GM18508 (cell line): ENCODE data around the gene OR52N1.

ENCODE experiments used
- ATAC-seq: cut with Tn5 transposase; IDR thresholded peaks from one replicate; pipeline ENCODE4 v1.9.1; 2021; ENCODE audit warnings: moderate number of reproducible peaks; ENCODE audit not compliant: insufficient read depth, unreplicated experiment

Gene OR52N1

DNA sequence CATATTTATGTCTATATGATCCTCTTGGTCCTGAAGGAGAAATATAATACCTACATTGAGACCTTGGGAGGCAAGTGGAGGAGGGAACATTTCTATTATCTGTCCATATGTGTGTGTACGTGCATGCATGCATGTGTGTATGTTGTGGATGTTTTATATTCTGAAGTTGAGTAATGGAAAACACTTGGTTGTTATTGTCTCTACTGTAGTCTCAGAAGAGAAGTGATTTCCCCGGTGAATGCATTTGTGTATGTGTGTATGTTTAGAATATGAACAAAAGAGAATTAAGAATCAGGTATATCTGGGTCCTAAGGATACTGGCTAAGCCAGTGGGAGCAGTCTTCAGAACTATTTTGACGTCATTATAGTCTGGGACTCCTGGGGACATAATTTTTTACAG lies at the start of gene OR52N1:
Gene OR52N1, minus strand, starts transcription at position 101 of the 400 bp plus-strand sequence. CDS start 2,449 bp downstream, outside the sequence.
- no peak for ATAC-seq

DNA sequence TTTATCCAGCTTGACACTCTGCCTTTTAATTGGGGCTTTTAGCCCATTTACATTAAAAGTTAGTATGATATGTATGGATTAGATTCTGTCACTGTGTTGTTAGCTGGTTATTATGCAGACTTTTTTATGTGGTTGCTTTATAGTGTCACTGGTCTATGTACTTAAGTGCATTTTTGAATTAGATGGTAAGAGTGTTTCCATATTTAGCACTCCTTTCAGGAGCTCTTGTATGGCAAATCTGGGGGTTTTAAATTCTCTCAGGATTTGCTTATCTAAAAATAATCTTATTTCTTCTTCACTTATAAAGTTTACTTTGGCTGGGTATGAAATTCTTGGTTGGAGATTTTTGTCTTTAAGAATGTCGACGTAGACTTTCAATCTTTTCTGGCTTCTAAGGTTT lies 46.6 kb upstream of the OR52N1 start:
- ATAC-seq, result no peak

DNA sequence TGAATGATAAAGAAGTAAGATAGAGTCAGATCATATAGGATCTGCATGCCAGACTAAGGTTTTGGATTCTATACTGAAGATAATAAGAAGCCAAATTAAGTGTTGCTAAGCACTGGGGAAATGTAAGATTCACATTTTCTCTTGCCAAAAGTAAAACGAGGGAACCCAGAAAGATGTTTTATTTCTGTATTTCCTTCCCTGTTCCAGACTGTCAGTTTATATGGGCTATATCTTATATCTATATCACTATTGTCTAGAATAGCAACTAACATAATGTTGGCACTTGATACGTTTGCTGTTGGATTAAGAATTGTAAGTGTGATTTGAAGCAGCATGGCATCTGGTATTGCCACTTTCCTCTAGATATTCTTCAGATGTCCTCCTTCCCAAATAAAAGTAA lies 42.4 kb upstream of the OR52N1 start:
- no peak for ATAC-seq

DNA sequence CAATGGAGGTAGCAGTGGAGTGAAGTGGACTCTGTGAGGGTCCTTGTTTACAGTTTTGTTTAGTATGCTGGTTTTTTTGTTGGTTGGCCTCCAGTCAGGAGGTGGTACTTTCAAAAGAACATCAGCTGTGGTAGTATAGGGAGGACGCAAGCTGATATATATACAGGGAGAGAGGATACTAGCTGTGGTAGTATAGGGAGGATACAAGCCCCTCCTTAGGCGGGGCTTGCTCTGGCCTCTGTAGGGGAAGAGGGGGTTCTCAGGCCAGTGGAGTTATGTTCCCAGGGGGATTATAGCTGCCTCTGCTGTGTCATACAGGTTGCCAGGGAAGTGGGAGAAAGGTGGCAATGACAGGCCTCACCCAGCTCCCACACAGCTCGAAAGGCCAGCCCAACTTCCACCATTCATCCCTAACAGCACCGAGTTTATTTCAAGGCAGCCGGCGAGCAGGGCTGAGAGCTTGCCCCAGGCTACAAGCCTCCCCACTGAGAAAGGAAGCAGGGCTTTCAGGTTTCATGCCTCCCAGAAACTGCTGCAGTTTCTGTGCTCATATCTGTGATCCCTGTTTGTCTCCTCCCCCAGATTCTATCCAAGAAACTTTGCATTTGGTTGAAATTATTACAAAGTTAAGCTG lies 40.2 kb upstream of the OR52N1 start:
- no peak for ATAC-seq

DNA sequence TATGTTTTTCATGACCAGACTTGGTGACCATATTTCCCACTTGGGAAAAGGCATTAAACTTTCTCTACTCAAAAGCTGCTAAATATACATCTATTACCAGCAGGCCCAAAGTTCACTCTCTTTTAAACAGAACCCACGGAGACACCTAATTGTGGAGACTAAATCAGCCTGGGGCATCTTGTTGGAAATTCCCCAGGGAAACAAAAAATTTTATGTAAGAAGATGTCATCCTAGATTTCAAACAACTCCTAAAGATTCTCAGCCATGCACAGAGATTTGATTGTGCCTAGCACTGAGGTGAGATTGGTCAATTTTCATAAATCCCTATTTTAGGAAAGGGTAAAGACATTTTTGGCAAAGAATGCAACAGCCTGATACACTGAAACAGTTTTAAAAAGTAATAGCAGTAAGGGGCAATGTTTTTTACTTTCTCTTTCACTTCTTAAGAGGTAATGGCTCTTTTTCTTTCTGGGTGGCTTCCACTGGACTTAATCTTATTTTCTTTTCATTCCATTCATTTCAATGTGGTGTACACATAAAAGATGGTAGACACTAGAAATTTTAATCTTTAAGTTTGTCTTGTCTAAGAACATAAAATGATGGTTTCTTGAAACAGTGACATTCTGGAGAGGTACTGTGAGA lies 27.3 kb upstream of the OR52N1 start:
- no peak for ATAC-seq

DNA sequence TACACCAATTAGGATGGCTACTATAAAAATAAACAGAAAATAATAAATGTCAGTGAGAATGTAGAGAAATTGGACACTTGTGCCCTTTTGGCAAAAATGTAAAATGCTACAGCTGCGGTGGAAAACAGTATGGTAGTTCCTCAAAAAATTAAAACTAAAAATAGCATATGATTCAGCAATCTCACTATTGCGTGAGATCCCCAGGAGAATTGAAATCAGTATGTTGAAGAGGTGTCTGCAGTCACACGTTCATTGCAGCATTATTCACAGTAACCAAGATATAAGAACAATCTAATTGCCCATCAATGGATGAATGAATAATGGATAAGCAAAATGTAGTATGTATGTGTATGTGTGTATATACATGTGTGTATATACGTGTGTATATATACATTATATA lies 24.5 kb upstream of the OR52N1 start:
- no peak for ATAC-seq

DNA sequence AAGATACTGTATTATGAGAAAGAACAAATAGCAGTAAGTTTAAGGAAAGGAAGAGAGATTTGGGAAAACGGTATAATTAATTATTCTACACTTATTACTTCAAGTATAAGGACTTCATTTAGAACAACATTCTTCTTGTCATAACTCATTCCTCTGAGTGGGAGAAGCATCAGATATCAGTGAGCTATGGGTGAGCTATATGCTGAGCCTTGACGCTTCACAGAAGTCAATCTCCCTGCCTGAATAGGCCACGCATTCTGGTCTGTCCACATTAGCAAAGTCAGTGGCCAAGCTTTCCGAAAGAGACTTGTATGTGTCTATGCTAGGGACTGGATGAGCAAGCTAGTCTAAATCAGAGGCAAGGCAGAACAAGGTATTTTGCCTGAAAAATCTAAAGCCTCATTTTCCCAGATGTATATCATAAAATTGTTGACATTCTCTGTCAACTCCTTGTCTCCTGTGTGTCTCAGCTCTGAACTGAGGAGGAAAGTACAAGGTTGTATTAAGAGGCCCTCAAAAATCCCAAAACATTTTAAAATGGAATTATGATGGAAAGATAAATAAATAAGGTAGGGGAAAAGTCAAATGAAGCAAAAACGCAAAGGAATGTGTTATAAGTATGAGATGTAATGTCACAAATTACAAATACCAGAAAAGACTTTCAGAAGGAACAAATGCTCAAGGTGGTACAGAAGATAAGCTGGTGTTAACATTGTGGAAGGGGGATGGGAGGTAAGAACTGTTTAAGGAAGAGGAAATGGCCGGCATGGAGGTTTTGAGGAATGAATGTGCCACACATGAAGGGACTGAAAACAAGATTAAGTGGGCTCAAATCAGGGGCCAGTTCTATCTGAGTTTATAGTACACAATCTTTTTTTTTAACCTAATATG lies 19.1 kb upstream of the OR52N1 start:
- no peak for ATAC-seq

DNA sequence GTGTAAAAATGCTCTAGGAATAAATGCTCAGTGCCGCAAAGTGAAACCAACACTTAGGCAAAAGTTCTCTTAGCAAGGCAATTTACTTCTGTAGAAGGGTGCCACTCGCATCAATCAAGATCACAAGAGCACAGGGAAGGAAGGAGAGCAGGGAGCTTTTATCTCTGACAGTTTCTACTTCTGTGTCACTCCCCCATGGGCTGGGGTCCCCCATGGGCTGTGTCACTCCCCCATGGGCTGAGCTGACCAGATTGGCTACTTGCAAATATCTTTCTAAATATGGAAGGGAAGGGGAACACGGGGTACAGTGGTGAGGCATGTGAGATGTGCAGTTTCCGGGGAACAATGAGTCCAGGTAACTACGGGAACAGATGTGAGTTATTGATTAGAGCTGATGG lies 18.1 kb upstream of the OR52N1 start:
- no peak for ATAC-seq

DNA sequence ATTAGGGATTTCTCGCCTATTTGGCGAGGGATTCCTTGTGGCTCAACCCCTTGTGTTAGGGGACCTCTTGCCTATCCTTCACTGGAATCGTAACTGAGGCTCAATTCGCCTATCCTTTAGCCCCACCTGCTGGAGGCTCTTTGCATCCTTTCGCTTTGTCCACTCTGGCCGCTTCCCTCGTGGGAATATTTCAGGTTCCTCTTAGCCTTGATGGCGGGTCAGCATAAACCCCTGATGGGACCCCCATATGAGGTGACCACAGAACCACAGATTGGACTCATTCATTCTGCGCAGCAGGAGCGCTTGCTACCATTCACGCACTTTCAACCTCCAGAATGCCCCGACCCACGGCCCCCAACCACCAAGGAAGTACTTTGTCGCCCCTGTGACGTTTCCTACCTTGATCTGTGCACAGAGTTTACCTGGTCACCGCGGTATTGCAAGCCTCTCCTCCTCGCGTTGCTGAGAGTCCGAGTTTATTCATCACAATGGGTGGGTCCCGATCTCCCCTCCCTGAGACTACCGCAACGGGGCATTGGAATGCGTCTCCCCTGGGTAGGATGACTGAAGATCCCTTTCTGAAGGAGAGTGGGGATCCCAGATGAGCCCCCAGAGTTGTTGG lies 17.5 kb upstream of the OR52N1 start, which contains the start of gene OR52N2:
Gene OR52N2, plus strand, starts transcription at position 425 of the 622 bp plus-strand sequence. CDS start 11,412 bp downstream, outside the sequence.
- ATAC-seq, result peak; percentile 88

DNA sequence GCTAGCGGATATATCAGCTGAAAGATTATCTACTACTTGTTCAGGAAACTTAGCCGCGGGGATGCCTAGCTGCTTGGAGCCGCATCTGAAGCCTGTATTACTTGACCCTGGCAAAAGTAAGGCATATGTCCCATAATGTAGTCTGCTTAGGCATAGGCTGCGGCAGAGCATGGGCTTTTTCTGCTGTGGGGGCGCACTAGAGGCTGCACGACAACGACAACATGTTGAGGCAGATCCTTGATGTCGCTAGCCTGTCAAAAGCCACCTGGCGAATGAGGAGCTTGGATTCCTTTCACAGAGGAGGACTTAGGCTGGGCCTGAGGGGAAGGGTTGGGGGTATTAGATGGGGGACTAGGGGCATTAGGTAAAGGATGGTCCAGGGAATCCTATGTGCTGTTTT lies 16.5 kb upstream of the OR52N1 start:
- ATAC-seq, result no peak

DNA sequence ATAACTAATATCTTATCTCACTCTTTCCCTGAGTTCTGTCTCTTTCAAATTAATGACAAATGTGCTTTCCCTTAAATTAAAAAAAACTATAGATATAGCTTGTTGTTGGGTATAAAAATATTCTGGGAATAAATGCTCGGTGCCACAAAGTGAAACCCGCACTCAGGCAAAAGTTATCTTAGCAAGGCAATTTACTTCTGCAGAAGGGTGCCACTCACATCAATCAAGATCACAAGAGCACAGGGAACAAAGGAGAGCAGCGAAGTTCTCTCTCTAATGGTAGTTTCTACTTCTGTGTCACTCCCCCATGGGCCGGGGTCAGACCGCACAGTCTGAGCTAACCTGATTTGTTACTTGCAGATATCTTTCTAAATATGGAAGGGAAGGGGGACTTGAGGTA lies 12.9 kb upstream of the OR52N1 start:
- no peak for ATAC-seq

DNA sequence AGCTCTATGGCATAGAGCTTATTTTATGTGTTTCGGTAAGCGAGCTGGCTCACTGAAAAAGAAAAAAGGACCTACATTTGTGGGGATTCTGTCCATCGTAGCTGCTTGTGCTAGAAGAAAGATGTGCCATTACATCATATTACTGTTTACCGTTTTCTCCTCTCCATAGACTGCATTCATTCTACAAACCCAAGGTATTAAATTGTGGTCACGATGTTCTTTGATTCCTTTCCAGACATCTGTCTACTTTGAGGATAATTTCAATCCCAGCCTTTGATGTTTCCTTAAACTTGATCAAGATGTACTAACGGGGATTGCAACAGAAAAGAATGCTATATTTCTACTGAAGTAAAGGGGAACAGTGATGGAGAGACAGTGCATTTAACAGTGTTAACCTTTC lies 5.5 kb upstream of the OR52N1 start:
- ATAC-seq, result no peak

DNA sequence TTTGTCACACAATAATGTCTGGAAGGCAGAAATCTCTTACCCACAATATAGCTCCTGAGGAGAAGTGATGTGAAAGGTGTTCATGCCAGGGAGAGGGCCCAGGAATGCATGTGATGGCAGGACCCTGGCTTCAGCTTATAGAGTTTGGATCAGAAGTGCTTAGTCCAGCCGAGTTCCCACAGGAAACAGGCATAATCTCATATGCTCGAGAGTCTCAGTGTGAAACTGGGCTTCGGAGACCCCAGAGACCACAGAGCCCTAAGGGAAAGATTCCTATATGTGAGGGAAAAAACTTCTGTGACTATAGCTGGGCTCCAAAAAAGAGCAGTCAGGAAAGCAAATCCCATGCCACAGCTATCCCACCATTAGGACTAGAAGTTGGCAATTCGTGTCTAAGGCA lies 7.8 kb downstream of the OR52N1 start, which contains the start of gene OR52N5:
Gene OR52N5, minus strand, starts transcription at position 101 of the 400 bp plus-strand sequence. CDS start 4,721 bp downstream, outside the sequence.
- no peak for ATAC-seq

DNA sequence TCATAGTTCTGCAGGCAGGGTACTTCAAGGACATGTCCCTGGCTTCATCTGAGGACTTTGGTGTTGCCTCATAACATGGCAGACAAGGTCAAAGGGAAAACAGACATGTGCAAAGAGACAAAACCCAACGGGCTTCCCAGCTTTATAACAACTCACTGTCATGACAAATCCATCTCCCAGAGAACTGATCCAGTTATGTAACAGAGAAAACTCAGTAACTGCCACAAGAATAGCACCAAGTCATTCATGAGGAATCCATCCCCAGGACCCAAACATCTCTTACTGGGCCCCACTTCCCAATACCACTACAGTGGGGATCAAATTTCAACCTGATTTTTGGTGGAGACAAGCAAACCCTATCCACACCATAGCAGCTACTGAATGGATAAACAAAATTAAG lies 24.0 kb downstream of the OR52N1 start:
- ATAC-seq, result no peak

DNA sequence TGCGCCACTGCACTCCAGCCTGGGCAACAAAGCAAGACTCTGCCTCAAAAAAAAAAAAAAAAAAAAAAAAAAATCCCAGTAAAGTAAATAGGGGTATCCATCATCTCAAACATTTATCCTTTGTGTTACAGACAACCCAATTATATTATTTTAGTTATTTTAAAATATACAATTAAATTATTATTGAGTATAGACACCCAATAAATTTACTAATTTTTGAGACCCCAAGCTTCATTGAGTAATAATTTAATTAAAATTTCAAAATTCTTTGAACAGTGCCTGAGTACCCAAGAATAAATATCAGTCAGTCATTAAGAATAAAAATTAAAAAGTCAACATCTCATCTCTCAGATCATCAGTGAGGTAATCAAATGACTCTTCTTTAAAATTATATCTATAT lies 37.1 kb downstream of the OR52N1 start, which contains the start of gene OR52N4:
Gene OR52N4, plus strand, starts transcription at position 301 of the 400 bp plus-strand sequence. CDS start 498 bp downstream, outside the sequence.
- ATAC-seq, result no peak

DNA sequence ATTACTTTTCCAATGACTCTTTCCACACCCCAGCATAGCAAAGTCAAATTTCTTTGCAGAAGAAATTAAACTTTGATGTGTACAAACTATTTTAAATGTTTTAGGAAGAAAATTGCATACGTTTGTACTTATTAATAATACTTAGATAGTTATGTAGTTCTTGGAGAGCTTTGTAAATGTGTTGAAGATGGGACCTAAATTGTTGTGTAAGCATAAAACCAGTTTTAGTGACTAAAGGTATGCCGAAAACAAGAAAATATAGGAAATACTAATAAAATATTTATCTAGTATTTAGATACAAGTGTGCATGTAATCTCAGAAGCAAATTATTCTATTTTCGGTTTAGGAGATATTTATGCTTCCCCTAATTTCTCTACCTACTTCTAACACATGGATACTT lies 41.2 kb downstream of the OR52N1 start:
- no peak for ATAC-seq

DNA sequence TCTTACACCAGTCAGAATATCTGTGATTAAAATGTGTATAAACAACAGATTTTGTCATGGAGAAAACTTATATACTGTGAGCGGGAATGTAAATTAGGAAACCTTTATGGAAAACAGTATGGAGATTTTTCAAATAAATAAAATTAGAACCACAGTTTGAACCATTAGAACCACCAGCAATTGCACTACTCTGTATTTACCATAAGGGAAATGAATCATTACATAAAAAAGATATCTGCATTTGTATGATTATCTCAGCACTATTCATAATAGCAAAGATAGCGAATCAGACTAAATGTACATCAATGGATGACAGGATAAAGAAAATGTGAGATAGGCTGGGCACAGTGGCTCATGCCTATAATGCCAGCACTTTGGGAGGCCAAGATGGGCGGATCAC lies 44.5 kb downstream of the OR52N1 start:
- no peak for ATAC-seq

DNA sequence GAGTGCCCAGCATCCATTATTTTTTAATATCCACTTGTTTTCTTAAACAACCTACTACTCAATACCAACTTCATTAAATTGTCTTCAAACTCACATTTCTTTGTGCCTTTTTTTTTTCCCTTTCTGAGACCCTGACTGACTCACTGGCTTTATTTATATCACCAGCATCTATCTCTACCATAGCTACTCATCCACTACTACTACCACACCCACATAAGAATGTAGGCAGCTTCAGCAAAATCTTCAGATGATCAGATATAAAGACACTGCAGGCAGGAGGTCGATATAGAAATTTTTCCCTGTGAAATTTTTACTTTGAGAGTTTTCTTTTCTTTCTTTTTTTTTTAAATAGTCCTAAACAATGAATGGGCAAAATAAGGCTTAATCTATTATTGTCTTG lies 52.6 kb downstream of the OR52N1 start:
- ATAC-seq, result no peak

DNA sequence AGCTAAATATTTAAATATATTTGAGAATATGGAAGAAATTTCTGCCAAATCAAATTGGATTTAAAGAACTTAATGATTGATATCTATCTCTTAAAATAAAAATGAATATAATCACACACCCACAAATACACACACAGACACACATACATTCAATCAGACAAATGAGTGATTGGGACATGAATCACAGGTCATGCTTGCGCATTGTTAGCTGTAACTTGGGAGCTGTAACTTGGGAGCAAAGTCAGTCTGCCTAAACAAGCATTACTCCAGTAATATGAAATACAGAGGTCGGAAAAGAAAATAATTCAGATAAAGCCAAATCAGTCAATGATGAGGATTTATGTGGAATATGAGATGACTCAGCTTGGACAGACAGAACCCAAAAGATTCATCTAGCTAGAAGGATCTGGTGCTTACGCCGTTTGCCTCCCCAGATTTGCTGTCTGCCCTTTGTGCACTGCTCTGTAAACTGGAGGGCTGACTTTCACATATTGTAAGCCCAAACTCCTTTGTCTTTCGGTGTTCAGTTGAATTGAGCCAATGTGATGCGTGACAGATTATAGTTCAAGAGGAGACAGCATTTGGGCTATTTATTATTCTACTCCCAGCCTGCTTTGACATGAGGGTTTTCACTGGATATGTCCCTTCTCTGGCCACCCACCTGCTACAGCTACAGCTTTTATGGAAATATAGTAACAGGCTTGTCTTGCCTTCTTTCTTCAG lies 53.2 kb downstream of the OR52N1 start:
- ATAC-seq, result no peak

DNA sequence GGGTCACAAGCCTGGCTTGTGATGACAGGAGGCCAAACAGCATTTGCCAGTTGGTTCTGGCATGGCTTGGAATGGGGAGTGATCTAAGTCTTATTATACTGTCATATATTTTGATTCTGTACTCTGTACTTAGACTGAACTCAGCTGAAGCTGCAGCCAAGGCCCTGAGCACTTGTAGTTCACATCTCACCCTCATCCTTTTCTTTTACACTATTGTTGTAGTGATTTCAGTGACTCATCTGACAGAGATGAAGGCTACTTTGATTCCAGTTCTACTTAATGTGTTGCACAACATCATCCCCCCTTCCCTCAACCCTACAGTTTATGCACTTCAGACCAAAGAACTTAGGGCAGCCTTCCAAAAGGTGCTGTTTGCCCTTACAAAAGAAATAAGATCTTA lies 54.0 kb downstream of the OR52N1 start:
- no peak for ATAC-seq
